K562 (cell line): ENCODE data around the gene EEFSEC. TPM values are rescaled to one million over a fixed set of nuclear protein-coding genes. Genes with fewer than 3 reads are reported as not detected.
A peak's percentile ranks its signal among the peaks of the same experiment; 100 is the strongest.

ENCODE experiments used
- ATAC-seq: fragments of 200-7000 bp; cut with Tn5 transposase; 3 replicates; pipeline ENCODE4 v1.9.1; 2020; ENCODE audit warnings: moderate library complexity
- BruUV-seq: library from RNA; stranded (reverse); fragments of 400-500 nt; replicated peaks from 2 replicates; lab custom pipeline; 2021; lab: Mats Ljungman, UMichigan
- CTCF ChIA-PET: fragments of 300-600 bp; formaldehyde crosslinking; extraction: SDS; loops from one replicate; lab custom pipeline; 2021; ENCODE audit warnings: low intra/inter-chr PET ratio; lab: Yijun Ruan, JAX
- POLR2A ChIA-PET: fragments of 300-600, 350-650 bp; sonication (Branson Sonifier 250); formaldehyde crosslinking; extraction: SDS; loops from one replicate; lab custom pipeline; 2021; ENCODE audit warnings: antibody characterized with exemption, inconsistent platforms; lab: Yijun Ruan, JAX
- DNase-seq, 4 experiments: peaks; one replicate each; pipeline versions ENCODE4 v3.0.0 to v3.0.0-alpha.2; 2011 to 2018; ENCODE audit warnings: low spot score in 3 of 4, mixed read lengths in 3 of 4; ENCODE audit errors: extremely low read depth in 1 of 4
- FAIRE-seq: peaks from 2 replicates; lab custom pipeline; 2011; peaks lifted over from hg19 to GRCh38; lab: Jason Lieb, UNC
- H2AFZ ChIP-seq: 2 replicates; pipeline ENCODE4 v1.6.0; 2011; ENCODE audit warnings: low read depth, low read length, control low read depth, inconsistent platforms
- H3K27ac ChIP-seq: fragments of 200-600 bp; 3 replicates; pipeline ENCODE4 v1.8.0; 2011; ENCODE audit warnings: low read depth, mild to moderate bottlenecking, control low read depth, inconsistent platforms, low read length, moderate library complexity, mixed read lengths; ENCODE audit errors: extremely low read depth
- H3K27me3 ChIP-seq, 2 experiments: fragments of 300-600 bp in 1 of 2; 2 replicates in 1 of 2; 3 replicates in 1 of 2; pipeline versions ENCODE4 v1.6.0 to v1.8.0; 2011; ENCODE audit warnings: inconsistent platforms in 2 of 2, low read length in 2 of 2, mild to moderate bottlenecking in 1 of 2, mixed read lengths in 1 of 2, moderate library complexity in 1 of 2; ENCODE audit not compliant: control insufficient read depth in 2 of 2, insufficient read depth in 2 of 2
- H3K36me3 ChIP-seq: fragments of 300-600 bp; 3 replicates; pipeline ENCODE4 v1.8.0; 2011; ENCODE audit warnings: mild to moderate bottlenecking, low read length, inconsistent platforms; ENCODE audit not compliant: control insufficient read depth, insufficient read depth
- H3K4me1 ChIP-seq, 2 experiments: fragments of 200-600 bp in 1 of 2; replicated peaks in 1 of 2; 2 replicates in 1 of 2; 3 replicates in 1 of 2; pipeline versions ENCODE4 v1.5.1 to v1.8.0; 2011; ENCODE audit warnings: inconsistent platforms in 2 of 2, low read length in 2 of 2, mild to moderate bottlenecking in 1 of 2, mixed read lengths in 1 of 2, moderate library complexity in 1 of 2; ENCODE audit not compliant: control insufficient read depth in 2 of 2, insufficient read depth in 2 of 2
- H3K4me2 ChIP-seq: 2 replicates; pipeline ENCODE4 v1.6.1; 2011; ENCODE audit warnings: low read length, control low read depth, inconsistent platforms, mixed read lengths; ENCODE audit not compliant: insufficient read depth
- H3K4me3 ChIP-seq: fragments of 200-600 bp; sonication (generic), shearing (Covaris generic); 2 replicates; pipeline ENCODE4 v1.5.1; 2016; ENCODE audit warnings: control low read depth, inconsistent platforms
- H3K79me2 ChIP-seq: fragments of 200-600 bp; 3 replicates; pipeline ENCODE4 v1.8.0; 2011; ENCODE audit warnings: low read length, inconsistent platforms; ENCODE audit not compliant: control insufficient read depth, insufficient read depth
- H3K9ac ChIP-seq, 2 experiments: 2 replicates each; pipeline versions ENCODE4 v1.6.0 to v1.6.1; 2011; ENCODE audit warnings: low read depth in 2 of 2, low read length in 2 of 2, control low read depth in 1 of 2, inconsistent platforms in 1 of 2, mild to moderate bottlenecking in 1 of 2, mixed read lengths in 1 of 2; ENCODE audit not compliant: insufficient read depth in 1 of 2
- H3K9me1 ChIP-seq: one replicate; pipeline ENCODE4 v1.6.0; 2011; ENCODE audit warnings: inconsistent platforms, mild to moderate bottlenecking, low read length, moderate library complexity; ENCODE audit not compliant: control insufficient read depth, insufficient read depth
- H3K9me3 ChIP-seq: replicated peaks from 2 replicates; pipeline ENCODE4 v1.5.1; 2011; ENCODE audit warnings: low read depth, low read length, inconsistent platforms; ENCODE audit not compliant: control insufficient read depth, insufficient read depth
- H4K20me1 ChIP-seq: replicated peaks from 2 replicates; pipeline ENCODE4 v1.6.1; 2011; ENCODE audit warnings: low read length, inconsistent platforms, mixed read lengths; ENCODE audit not compliant: control insufficient read depth, insufficient read depth
- ADNP ChIP-seq: fragments of 200-800 bp; sonication (Bioruptor generic); IDR thresholded peaks from 2 replicates; pipeline ENCODE4 v1.6.1; 2016; ENCODE audit warnings: missing genetic modification characterization, missing compliant biosample characterization
- ARHGAP35 ChIP-seq: fragments of 450-650 bp; IDR thresholded peaks from 2 replicates; pipeline ENCODE4 v1.6.1; 2018; ENCODE audit not compliant: partially characterized antibody
- CTCF ChIP-seq, 3 experiments: IDR thresholded peaks in 2 of 3; conservative IDR thresholded peaks in 1 of 3; 2 replicates each; pipeline ENCODE4 v1.5.1; 2011 to 2012; ENCODE audit warnings: low read length in 3 of 3, mild to moderate bottlenecking in 3 of 3, control low read depth in 2 of 3, improper control_type of control experiment in 1 of 3, inconsistent platforms in 1 of 3, low read depth in 1 of 3, mixed read lengths in 1 of 3, moderate library complexity in 1 of 3; ENCODE audit not compliant: insufficient read depth in 2 of 3
- DDX20 ChIP-seq: fragments of 450-650 bp; IDR thresholded peaks from 2 replicates; pipeline ENCODE4 v1.6.1; 2016; ENCODE audit warnings: missing genetic modification characterization, low read depth, mild to moderate bottlenecking, missing compliant biosample characterization, moderate library complexity
- DIDO1 ChIP-seq: fragments of 450-650 bp; IDR thresholded peaks from 2 replicates; pipeline ENCODE4 v1.6.1; 2016; ENCODE audit warnings: low read depth, missing biosample characterization, missing genetic modification characterization
- SOX6 ChIP-seq: fragments of 450-650 bp; IDR thresholded peaks from 2 replicates; pipeline ENCODE4 v1.6.1; 2014; ENCODE audit warnings: mild to moderate bottlenecking
- ZNF197 ChIP-seq: fragments of 200-800 bp; sonication (Bioruptor generic); IDR thresholded peaks from 2 replicates; pipeline ENCODE4 v1.6.1; 2016; ENCODE audit warnings: low read depth, missing genetic modification characterization, missing compliant biosample characterization
- ZNF23 ChIP-seq: fragments of 250-450 bp; sonication (Bioruptor Pico); IDR thresholded peaks from 2 replicates; pipeline ENCODE4 v1.4.0; 2020; ENCODE audit warnings: mild to moderate bottlenecking
- WGBS: fragments of 100-300 bp; shearing (Covaris generic); methylation state at CpG from one replicate; pipeline ENCODE4 v1.1.6; 2016; ENCODE audit warnings: low coverage, mixed read lengths; ENCODE audit not compliant: insufficient coverage; ENCODE audit errors: missing lambda C conversion rate; 5-methylcytosine and 5-hydroxymethylcytosine counted together
- in situ Hi-C: fragments of 300-500 bp; cut with MboI; formaldehyde crosslinking; loops from 4 replicates; pipeline ENCODE4 v1.15.0; 2018; ENCODE audit warnings: inconsistent platforms, mixed read lengths
- intact Hi-C: fragments of 100-400 bp; cut with micrococcal nuclease; formaldehyde crosslinking; loops from 2 replicates; pipeline ENCODE4 v1.14.2; 2022
- polyA plus RNA-seq, 8 experiments: library from polyadenylated mRNA; depleted of rRNA in 4 of 8; stranded (reverse) in 5 of 8; unstranded in 3 of 8; fragments of >200 nt; fragmentation: Nextera tagmentation in 2 of 8; fragmentation: Illumina TruSeq in 1 of 8; extraction: Ambion mirVana in 2 of 8; extraction: Trizol in 1 of 8; gene quantifications; 2 replicates each; pipeline versions ENCODE4 v1.2.1 to v1.2.3, GENCODE V29; 2011 to 2014; ENCODE audit warnings: inconsistent platforms in 1 of 8, missing spikeins in 1 of 8
- total RNA-seq, 7 experiments: library from RNA; depleted of rRNA in 6 of 7; stranded (reverse); fragments of >200 nt in 6 of 7; fragmentation: Illumina TruSeq in 2 of 7; extraction: Trizol in 2 of 7; gene quantifications; 2 replicates each; pipeline versions ENCODE4 v1.2.1 to v1.2.3, GENCODE V29; 2011 to 2021; ENCODE audit warnings: low replicate concordance in 1 of 7

EEFSEC gene
- total and polyA plus RNA-seq, 9 of the 15 experiments (the other 6 are each of a cell fraction or from before 2014, with no cell fraction given), result 0.35 to 11.8 (median 7.7) TPM

- FAIRE-seq, result no peak
- H4K20me1 ChIP-seq, result no peaks in the 10 kb centered on the region
- no TSS peak for BruUV-seq
- no peak overlapping the region for H3K4me3 ChIP-seq
- 89% methylated on average over 6 of the region's 7 CpGs for WGBS
- H3K9ac ChIP-seq, result no peak overlapping the region
- no peaks in the 10 kb centered on the region for H3K9me1 ChIP-seq
- in situ Hi-C loops (no loop called here), intact Hi-C loops (no loop called here)
- CTCF ChIA-PET, result no interaction called here
- H3K27me3 ChIP-seq, result no peaks in the 10 kb centered on the region
- no peak overlapping the region for H3K27ac ChIP-seq
- POLR2A ChIA-PET, result interaction anchor here (0.7 to 1.2 kb wide), 3 partner anchors 15 to 56 kb away, joined by 3 read pairs; no protein-coding TSS in a partner anchor
- peaks cover 2% of the 10 kb centered on the region; the same call in 1 of the 2 replicates for H3K9me3 ChIP-seq
- 0 out of 3 replicates have a peak, but pooled peaks cover 3% of the 10 kb centered on the region for H3K36me3 ChIP-seq
- no peaks in the 10 kb centered on the region; a peak in 1 of 5 replicates for H3K4me1 ChIP-seq
- no peak overlapping the region for H3K4me2 ChIP-seq
- H3K79me2 ChIP-seq, result no peaks in the 10 kb centered on the region
- no peak for ATAC-seq
- no peak overlapping the region for H2AFZ ChIP-seq
- no peak for TF ChIP-seq ADNP (tag)
- no peak for TF ChIP-seq SOX6
- no peak for TF ChIP-seq DDX20 (tag)
- TF ChIP-seq ZNF197 (CRISPR knock-in tag), result no peak
- no peak for TF ChIP-seq ARHGAP35
- TF ChIP-seq ZNF23, result no peak
- no peak for DNase-seq
Measured at GRCh38 chr3:128254066-128254590, 100.8 kb downstream of the EEFSEC start.

GRCh38 chr3:128254967-128255366, 101.7 kb downstream of the EEFSEC start:
- Histone ChIP-seq H3K9ac (no peak overlapping the region), H3K4me1 (no peaks in the 10 kb centered on the region; a peak in 1 of 5 replicates), H3K4me3 (no peak overlapping the region), H3K36me3 (no peaks in the 10 kb centered on the region), H3K27ac (no peak overlapping the region), H3K79me2 (no peaks in the 10 kb centered on the region), H3K9me1 (no peaks in the 10 kb centered on the region), H3K4me2 (no peak overlapping the region), H4K20me1 (no peaks in the 10 kb centered on the region), H2AFZ (no peak overlapping the region), H3K27me3 (no peaks in the 10 kb centered on the region), H3K9me3 (peaks cover 2% of the 10 kb centered on the region; the same call in 1 of the 2 replicates)
- TF ChIP-seq DIDO1 (tag), result no peak
- TF ChIP-seq CTCF (IDR thresholded peaks at IDR 0.05 in 2 of 3, conservative IDR thresholded peaks at IDR 0.05 in 1 of 3; ENCODE audit: insufficient read depth in 2 of 3, low read depth in 1 of 3, low read length in 3 of 3), result peak in 2 of 3 experiments; percentile 22 to 26; a peak in 2 of 6 replicates
- POLR2A ChIA-PET, result interaction anchor here (1.2 kb wide), 1 partner anchor 16 kb away, joined by 3 read pairs; no protein-coding TSS in a partner anchor
- intact Hi-C loops, result no loop called here
- FAIRE-seq, result no peak
- WGBS, result 66% methylated on average over 3 of the region's 5 CpGs
- CTCF ChIA-PET, result no interaction called here
- DNase-seq, result no peak
- in situ Hi-C loops, result no loop called here
- peak; percentile 72 for ATAC-seq
- BruUV-seq, result no TSS peak
